HEK293 (cell line): ENCODE measurements around the gene PPP1R14C.

Experiments used
- CTCF ChIA-PET: fragments of 350-600 bp; formaldehyde crosslinking; extraction: SDS; loops from one replicate; lab custom pipeline; 2021; ENCODE audit warnings: antibody characterized with exemption; lab: Yijun Ruan, JAX
- POLR2A ChIA-PET: fragments of 300-600 bp; formaldehyde crosslinking; extraction: SDS; loops from one replicate; lab custom pipeline; 2020; ENCODE audit warnings: antibody characterized with exemption, inconsistent platforms; lab: Yijun Ruan, JAX
- H3K27ac ChIP-seq: fragments of 200-500 bp; sonication (Bioruptor generic); 2 replicates; pipeline ENCODE4 v1.5.1; 2014; ENCODE audit warnings: low read depth, low read length, control low read depth, inconsistent platforms; ENCODE audit errors: extremely low read depth
- H3K36me3 ChIP-seq, 2 experiments: fragments of 200-500 bp in 1 of 2; sonication (Bioruptor generic) in 1 of 2; 1 replicate in 1 of 2; 2 replicates in 1 of 2; pipeline ENCODE4 v1.5.1; 2014 to 2017; ENCODE audit warnings: inconsistent platforms in 2 of 2, low read length in 2 of 2; ENCODE audit not compliant: control insufficient read depth in 2 of 2, insufficient read depth in 1 of 2
- H3K4me1 ChIP-seq: fragments of 200-500 bp; sonication (Bioruptor generic); 2 replicates; pipeline ENCODE4 v1.5.1; 2014; ENCODE audit warnings: mild to moderate bottlenecking, low read length, inconsistent platforms; ENCODE audit not compliant: control insufficient read depth, insufficient read depth
- H3K4me3 ChIP-seq: 2 replicates; pipeline ENCODE4 v1.5.1; 2011; ENCODE audit warnings: low read depth, mild to moderate bottlenecking, control low read depth, low read length, moderate library complexity
- H3K9me3 ChIP-seq: fragments of 200-500 bp; sonication (Bioruptor generic); 2 replicates; pipeline ENCODE4 v1.5.1; 2014; ENCODE audit warnings: low read depth, low read length, inconsistent platforms; ENCODE audit not compliant: control insufficient read depth, insufficient read depth
- KLF16 ChIP-seq: fragments of 450-650 bp; formaldehyde crosslinking; IDR thresholded peaks from 2 replicates; pipeline ENCODE4 v1.5.1; 2017; ENCODE audit warnings: missing biosample characterization, missing genetic modification characterization
- KLF7 ChIP-seq: fragments of 450-650 bp; formaldehyde crosslinking; IDR thresholded peaks from 2 replicates; pipeline ENCODE4 v1.5.1; 2016; ENCODE audit warnings: missing biosample characterization, missing genetic modification characterization, borderline replicate concordance
- RBAK ChIP-seq: fragments of 450-650 bp; formaldehyde crosslinking; IDR thresholded peaks from 2 replicates; pipeline ENCODE4 v1.5.1; 2016; ENCODE audit warnings: missing biosample characterization, missing genetic modification characterization
- REST ChIP-seq: fragments of 450-650 bp; formaldehyde crosslinking; IDR thresholded peaks from 2 replicates; pipeline ENCODE4 v1.5.1; 2016; ENCODE audit warnings: missing biosample characterization, missing genetic modification characterization
- YY2 ChIP-seq: fragments of 450-650 bp; formaldehyde crosslinking; IDR thresholded peaks from 2 replicates; pipeline ENCODE4 v1.5.1; 2016; ENCODE audit warnings: missing biosample characterization, missing genetic modification characterization
- ZEB2 ChIP-seq: fragments of 450-650 bp; formaldehyde crosslinking; IDR thresholded peaks from 2 replicates; pipeline ENCODE4 v1.5.1; 2016; ENCODE audit warnings: missing biosample characterization, missing genetic modification characterization
- ZNF148 ChIP-seq: fragments of 450-650 bp; formaldehyde crosslinking; IDR thresholded peaks from 2 replicates; pipeline ENCODE4 v1.5.0; 2017; ENCODE audit warnings: missing biosample characterization, missing genetic modification characterization, borderline replicate concordance
- ZNF157 ChIP-seq: fragments of 450-650 bp; formaldehyde crosslinking; IDR thresholded peaks from 2 replicates; pipeline ENCODE4 v1.5.1; 2016; ENCODE audit warnings: missing biosample characterization, missing genetic modification characterization
- ZNF280D ChIP-seq: fragments of 450-650 bp; formaldehyde crosslinking; IDR thresholded peaks from 2 replicates; pipeline ENCODE4 v1.5.1; 2016; ENCODE audit warnings: missing biosample characterization, missing genetic modification characterization
- ZNF311 ChIP-seq: fragments of 450-650 bp; formaldehyde crosslinking; IDR thresholded peaks from 2 replicates; pipeline ENCODE4 v1.5.1; 2017; ENCODE audit warnings: missing biosample characterization, missing genetic modification characterization, borderline replicate concordance
- ZNF600 ChIP-seq: fragments of 450-650 bp; formaldehyde crosslinking; IDR thresholded peaks from 2 replicates; pipeline ENCODE4 v1.5.1; 2016; ENCODE audit warnings: missing biosample characterization, missing genetic modification characterization
- ZSCAN4 ChIP-seq: fragments of 450-650 bp; formaldehyde crosslinking; IDR thresholded peaks from 2 replicates; pipeline ENCODE4 v1.5.1; 2017; ENCODE audit warnings: missing biosample characterization, missing genetic modification characterization
- ZXDB ChIP-seq: fragments of 450-650 bp; formaldehyde crosslinking; IDR thresholded peaks from 2 replicates; pipeline ENCODE4 v1.5.1; 2016; ENCODE audit warnings: missing biosample characterization, missing genetic modification characterization

The PPP1R14C gene

GRCh38 chr6:150208611-150209352 lies 65.9 kb downstream of the PPP1R14C start (continued):
- no peak for TF ChIP-seq ZNF148 (tag by site-specific recombination)
- no peak for TF ChIP-seq RBAK (tag by site-specific recombination)
- peak; percentile 47 for TF ChIP-seq ZEB2 (tag by site-specific recombination)
- TF ChIP-seq REST (tag by site-specific recombination) = no peak
- no peak for TF ChIP-seq ZNF600 (tag by site-specific recombination)
- no peak for TF ChIP-seq KLF7 (tag by site-specific recombination)
- TF ChIP-seq ZXDB (tag by site-specific recombination) = no peak
- no peak for TF ChIP-seq YY2 (tag by site-specific recombination)
- TF ChIP-seq ZNF280D (tag by site-specific recombination) = no peak

GRCh38 chr6:150209415-150209814 lies 66.6 kb downstream of the PPP1R14C start:
- H3K4me3 ChIP-seq = no peak overlapping the region
- no peaks in the 10 kb centered on the region for H3K36me3 ChIP-seq
- H3K27ac ChIP-seq = no peak overlapping the region
- CTCF ChIA-PET = interaction anchor here (0.8 to 1.2 kb wide), 3 partner anchors 11 to 1115 kb away, joined by 3 read pairs; no protein-coding TSS in a partner anchor
- no peaks in the 10 kb centered on the region for H3K9me3 ChIP-seq
- POLR2A ChIA-PET = interaction anchor here (0.6 kb wide), 1 partner anchor 141 kb away, joined by 3 read pairs; the partner anchor contains the start of gene ULBP3
- TF ChIP-seq KLF16 (tag by site-specific recombination) (no peak), ZSCAN4 (peak; percentile 76), ZNF157 (0 out of 2 replicates have a peak, but pooled peaks have one; percentile 24), ZNF311 (tag by site-specific recombination) (0 out of 2 replicates have a peak, but pooled peaks have one; percentile 25)
- peaks cover 11% of the 10 kb centered on the region for H3K4me1 ChIP-seq
